Endothelial cell of umbilical vein (primary cell): Measurements from ENCODE around the gene RPP30. TPM values are rescaled to one million over a fixed set of nuclear protein-coding genes. Genes with fewer than 3 reads are reported as not detected.

Experiments
- BruUV-seq: library from RNA; stranded (reverse); fragments of 400-500 nt; replicated peaks from 2 replicates; lab custom pipeline; 2021; lab: Mats Ljungman, UMichigan
- CTCF ChIA-PET: fragments of 300-600, 350-600 bp; sonication (Branson Sonifier 250); formaldehyde crosslinking; loops from one replicate; lab custom pipeline; 2021; ENCODE audit warnings: antibody characterized with exemption, inconsistent platforms; lab: Charles Lee
- POLR2A ChIA-PET: fragments of 300-600, 350-600 bp; sonication (Branson Sonifier 250); formaldehyde crosslinking; loops from one replicate; lab custom pipeline; 2021; ENCODE audit warnings: antibody characterized with exemption, inconsistent platforms; lab: Charles Lee
- DNase-seq: peaks from one replicate; pipeline ENCODE4 v3.0.0-alpha.2; 2011; ENCODE audit warnings: low read depth, low spot score
- FAIRE-seq: peaks from 2 replicates; lab custom pipeline; 2011; peaks lifted over from hg19 to GRCh38; lab: Jason Lieb, UNC
- H2AFZ ChIP-seq: 2 replicates; pipeline ENCODE4 v1.6.0; 2012; ENCODE audit warnings: low read depth, low read length, control low read depth, inconsistent platforms
- H3K27ac ChIP-seq: 2 replicates; pipeline ENCODE4 v1.5.1; 2011; ENCODE audit warnings: low read depth, mild to moderate bottlenecking, control low read depth, low read length, moderate library complexity; ENCODE audit not compliant: insufficient read depth
- H3K27me3 ChIP-seq, 2 experiments: 2 replicates each; pipeline versions ENCODE4 v1.6.0 to v1.6.1; 2011; ENCODE audit warnings: low read length in 2 of 2, mixed read lengths in 1 of 2; ENCODE audit not compliant: control insufficient read depth in 2 of 2, insufficient read depth in 2 of 2
- H3K36me3 ChIP-seq, 2 experiments: 2 replicates in 1 of 2; 3 replicates in 1 of 2; pipeline ENCODE4 v1.5.1; 2011; ENCODE audit warnings: low read length in 2 of 2, mild to moderate bottlenecking in 1 of 2, moderate library complexity in 1 of 2; ENCODE audit not compliant: control insufficient read depth in 2 of 2, insufficient read depth in 2 of 2; ENCODE audit errors: extremely low read depth in 1 of 2
- H3K4me1 ChIP-seq: 3 replicates; pipeline ENCODE4 v1.5.1; 2011; ENCODE audit warnings: mild to moderate bottlenecking, low read length; ENCODE audit not compliant: control insufficient read depth, insufficient read depth; ENCODE audit errors: extremely low read depth
- H3K4me2 ChIP-seq: 2 replicates; pipeline ENCODE4 v1.6.1; 2011; ENCODE audit warnings: low read length, control low read depth, mixed read lengths; ENCODE audit not compliant: insufficient read depth
- H3K4me3 ChIP-seq, 3 experiments: fragments of 200-600 bp in 1 of 3; sonication (generic), shearing (Covaris generic) in 1 of 3; replicated peaks in 1 of 3; 2 replicates each; pipeline ENCODE4 v1.5.1; 2011 to 2016; ENCODE audit warnings: control low read depth in 3 of 3, low read length in 3 of 3, mild to moderate bottlenecking in 2 of 3, inconsistent platforms in 1 of 3, low read depth in 1 of 3, moderate library complexity in 1 of 3; ENCODE audit not compliant: insufficient read depth in 1 of 3
- H3K79me2 ChIP-seq: 2 replicates; pipeline ENCODE4 v1.6.0; 2012; ENCODE audit warnings: low read length, inconsistent platforms; ENCODE audit not compliant: control insufficient read depth, insufficient read depth
- H3K9ac ChIP-seq: replicated peaks from 2 replicates; pipeline ENCODE3; 2011; ENCODE audit warnings: low read length, control low read depth; ENCODE audit not compliant: insufficient read depth; ENCODE audit errors: extremely low read depth
- H3K9me1 ChIP-seq: replicated peaks from 3 replicates; pipeline ENCODE4 v1.6.0; 2011; ENCODE audit warnings: mild to moderate bottlenecking, low read length; ENCODE audit not compliant: control insufficient read depth, insufficient read depth; ENCODE audit errors: extremely low read depth
- H3K9me3 ChIP-seq: replicated peaks from 2 replicates; pipeline ENCODE4 v1.5.1; 2012; ENCODE audit warnings: low read length, inconsistent platforms; ENCODE audit not compliant: control insufficient read depth, insufficient read depth
- H4K20me1 ChIP-seq: replicated peaks from 2 replicates; pipeline ENCODE3; 2011; ENCODE audit warnings: mild to moderate bottlenecking, low read length; ENCODE audit not compliant: control insufficient read depth, insufficient read depth; ENCODE audit errors: extremely low read depth
- EZH2 ChIP-seq: IDR thresholded peaks from 2 replicates; pipeline ENCODE4 v1.6.1; 2012; ENCODE audit warnings: borderline replicate concordance, low read depth, mild to moderate bottlenecking, moderate library complexity, low read length, inconsistent platforms; ENCODE audit not compliant: severe bottlenecking
- FOS ChIP-seq: IDR thresholded peaks from 2 replicates; pipeline ENCODE4 v1.6.1; 2011; ENCODE audit warnings: mild to moderate bottlenecking, low read length, moderate library complexity, borderline replicate concordance; ENCODE audit not compliant: insufficient read depth
- GATA2 ChIP-seq: IDR thresholded peaks from 2 replicates; pipeline ENCODE4 v1.7.0; 2011; ENCODE audit warnings: low read depth, mild to moderate bottlenecking, moderate library complexity, mixed read lengths, low read length; ENCODE audit not compliant: insufficient read length, insufficient read depth
- JUN ChIP-seq: IDR thresholded peaks from 2 replicates; pipeline ENCODE4 v1.6.1; 2011; ENCODE audit warnings: borderline replicate concordance, low read depth; ENCODE audit not compliant: insufficient read length, insufficient read depth
- MYC ChIP-seq: IDR thresholded peaks from one replicate; pipeline ENCODE4 v1.6.1; 2011; ENCODE audit warnings: mild to moderate bottlenecking, low read depth, low read length
- POLR2A ChIP-seq: IDR thresholded peaks from 2 replicates; pipeline ENCODE4 v1.6.1; 2012; ENCODE audit warnings: low read depth, mild to moderate bottlenecking, control low read depth, low read length
- POLR2AphosphoS5 ChIP-seq: IDR thresholded peaks from 2 replicates; pipeline ENCODE4 v1.6.1; 2012; ENCODE audit warnings: low read depth, mild to moderate bottlenecking, control low read depth, low read length, moderate library complexity; ENCODE audit not compliant: insufficient read depth
- dilution Hi-C: fragments of 300-500 bp; cut with MboI; formaldehyde crosslinking; loops from one replicate; pipeline ENCODE4 v1.15.0; 2019; ENCODE audit warnings: low sequenced_read_pairs; ENCODE audit not compliant: extremely low pct_ligation_motif_present
- intact Hi-C: fragments of 100-400 bp; cut with micrococcal nuclease; formaldehyde crosslinking; loops from one replicate; pipeline ENCODE4 v1.10.0; 2022
- polyA plus RNA-seq, 4 experiments: library from polyadenylated mRNA; depleted of rRNA in 3 of 4; stranded (reverse) in 3 of 4; unstranded in 1 of 4; fragments of >200 nt; gene quantifications; 2 replicates each; pipeline versions ENCODE4 v1.2.1 to v1.2.3, GENCODE V29; 2011 to 2012; ENCODE audit warnings: missing spikeins in 1 of 4
- total RNA-seq: library from RNA; stranded (reverse); gene quantifications from 2 replicates; pipeline ENCODE4 v1.2.3, GENCODE V29; 2021
- TF ChIP-seq, protein P1 (sequence below), 2 donors: IDR thresholded peaks; 1 replicate in 1 of 2; 2 replicates in 1 of 2; pipeline ENCODE4 v1.5.1; 2011; ENCODE audit warnings: low read length in 2 of 2, mild to moderate bottlenecking in 2 of 2, moderate library complexity in 2 of 2, control low read depth in 1 of 2, inconsistent platforms in 1 of 2, low read depth in 1 of 2; ENCODE audit not compliant: insufficient read depth in 1 of 2; ENCODE audit errors: extremely low read depth in 1 of 2
- TF ChIP-seq, protein P2 (sequence below): IDR thresholded peaks from 2 replicates; pipeline ENCODE4 v1.6.1; 2011; ENCODE audit not compliant: insufficient read depth, insufficient read length

The RPP30 gene
- total and polyA plus RNA-seq, 2 donors (not counting 3 experiments of a cell fraction or from before 2014, with no cell fraction given), result 21.1 to 47.8 TPM

DNA sequence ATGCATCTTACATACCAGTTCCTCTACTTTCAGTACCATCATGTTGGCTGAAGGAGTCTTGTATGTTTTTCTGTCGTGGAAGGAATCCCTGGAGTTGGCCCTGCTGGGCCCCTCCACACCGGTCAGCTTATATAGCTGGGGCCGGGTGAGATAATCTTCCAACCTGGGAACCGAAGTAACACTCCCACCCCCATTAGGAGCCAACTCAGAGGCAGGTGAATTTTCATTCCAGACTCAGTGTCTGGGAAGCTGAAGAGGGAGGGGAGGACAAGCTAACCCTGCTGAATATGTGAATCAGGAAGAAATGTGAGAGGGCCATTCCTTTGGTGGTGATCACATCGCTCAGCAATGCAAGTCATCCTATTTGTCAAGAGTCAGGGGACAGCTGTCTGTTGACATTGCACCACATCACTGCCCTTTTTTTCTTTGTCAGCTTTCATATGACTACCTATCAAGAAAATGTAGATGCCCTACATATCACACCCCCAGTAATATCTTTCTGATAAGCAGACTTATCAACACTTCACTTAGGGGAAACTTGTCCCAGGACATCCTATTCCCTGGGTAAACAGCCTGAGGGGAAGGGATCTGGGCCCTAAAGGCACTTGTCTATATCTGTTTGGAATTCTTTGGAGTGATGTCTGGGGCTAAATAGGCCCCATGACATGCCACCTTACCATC, 49.4 kb downstream of the RPP30 start, which contains the start of gene ANKRD1:
TSS of gene ANKRD1 (minus strand) at position 102 of the 681 bp plus-strand sequence. CDS start at position 42, 60 bp downstream.
- dilution Hi-C loops, result no loop called here
- CTCF ChIA-PET, result interaction anchor here (1.0 to 4.7 kb wide), 8 partner anchors 9 to 330 kb away, joined by 3 to 27 read pairs (median 8); no protein-coding TSS in a partner anchor
- POLR2A ChIA-PET, result interaction anchor here (1.1 to 3.2 kb wide), 5 partner anchors 10 to 85 kb away, joined by 3 to 71 read pairs (median 5); no protein-coding TSS in a partner anchor
- peaks cover 46% of the 10 kb centered on the region for H3K79me2 ChIP-seq
- BruUV-seq, result no TSS peak
- H3K27ac ChIP-seq, result peak within 1 kb of the TSS; percentile 82
- peak; percentile 97 for DNase-seq
- no peaks in the 10 kb centered on the region for H3K27me3 ChIP-seq
- peaks cover 0 to 23% of the 10 kb centered on the region in 2 experiments for H3K36me3 ChIP-seq
- TF ChIP-seq JUN (peak; percentile 96), POLR2A (peak; percentile 94), GATA2 (peak; percentile 99), FOS (peak; percentile 96), POLR2AphosphoS5 (peak; percentile 93), EZH2 (no peak), MYC (no peak)
- TF ChIP-seq, protein P1, sequence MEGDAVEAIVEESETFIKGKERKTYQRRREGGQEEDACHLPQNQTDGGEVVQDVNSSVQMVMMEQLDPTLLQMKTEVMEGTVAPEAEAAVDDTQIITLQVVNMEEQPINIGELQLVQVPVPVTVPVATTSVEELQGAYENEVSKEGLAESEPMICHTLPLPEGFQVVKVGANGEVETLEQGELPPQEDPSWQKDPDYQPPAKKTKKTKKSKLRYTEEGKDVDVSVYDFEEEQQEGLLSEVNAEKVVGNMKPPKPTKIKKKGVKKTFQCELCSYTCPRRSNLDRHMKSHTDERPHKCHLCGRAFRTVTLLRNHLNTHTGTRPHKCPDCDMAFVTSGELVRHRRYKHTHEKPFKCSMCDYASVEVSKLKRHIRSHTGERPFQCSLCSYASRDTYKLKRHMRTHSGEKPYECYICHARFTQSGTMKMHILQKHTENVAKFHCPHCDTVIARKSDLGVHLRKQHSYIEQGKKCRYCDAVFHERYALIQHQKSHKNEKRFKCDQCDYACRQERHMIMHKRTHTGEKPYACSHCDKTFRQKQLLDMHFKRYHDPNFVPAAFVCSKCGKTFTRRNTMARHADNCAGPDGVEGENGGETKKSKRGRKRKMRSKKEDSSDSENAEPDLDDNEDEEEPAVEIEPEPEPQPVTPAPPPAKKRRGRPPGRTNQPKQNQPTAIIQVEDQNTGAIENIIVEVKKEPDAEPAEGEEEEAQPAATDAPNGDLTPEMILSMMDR (IDR thresholded peaks at IDR 0.05; ENCODE audit: extremely low read depth in 1 of 2, insufficient read depth in 1 of 2, low read depth in 1 of 2, low read length in 2 of 2), result no peak
- TF ChIP-seq, protein P2, sequence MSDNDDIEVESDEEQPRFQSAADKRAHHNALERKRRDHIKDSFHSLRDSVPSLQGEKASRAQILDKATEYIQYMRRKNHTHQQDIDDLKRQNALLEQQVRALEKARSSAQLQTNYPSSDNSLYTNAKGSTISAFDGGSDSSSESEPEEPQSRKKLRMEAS, result no peak
- intact Hi-C loops, result loop anchor here (1.0 to 2.0 kb wide), 5 partner anchors 10 to 489 kb away; partner anchors contain the start of gene HECTD2
- peak within 1 kb of the TSS; percentile 52 to 98 (median 56) for H3K4me3 ChIP-seq
- no peaks in the 10 kb centered on the region for H4K20me1 ChIP-seq
- FAIRE-seq, result peak; percentile 99
- no peak within 1 kb of the TSS for H2AFZ ChIP-seq
- peak within 1 kb of the TSS; percentile 94 for H3K9ac ChIP-seq
- no peaks in the 10 kb centered on the region for H3K9me3 ChIP-seq
- no peaks in the 10 kb centered on the region for H3K9me1 ChIP-seq
- H3K4me2 ChIP-seq, result peak within 1 kb of the TSS; percentile 98
- peaks cover 28% of the 10 kb centered on the region for H3K4me1 ChIP-seq
